OCI-LY7 (cell line): Measurements from ENCODE around the gene CCER1. TPM values are rescaled to one million over a fixed set of nuclear protein-coding genes. Genes with fewer than 3 reads are reported as not detected.
"Not testable (repeated sequence)": the region's sequence is repeated elsewhere in the genome, so short reads cannot be mapped to it uniquely, and the experiment has no call there.

Source experiments
- BruUV-seq: library from RNA; stranded (reverse); fragments of 400-500 nt; replicated peaks from 2 replicates; lab custom pipeline; 2021; lab: Mats Ljungman, UMichigan
- CTCF ChIA-PET: fragments of 300-600 bp; sonication (Branson Sonifier 250); formaldehyde crosslinking; loops from one replicate; lab custom pipeline; 2022; ENCODE audit warnings: antibody characterized with exemption; ENCODE audit not compliant: unreplicated experiment; lab: Charles Lee
- POLR2A ChIA-PET: fragments of 300-600 bp; sonication (Branson Sonifier 250); formaldehyde crosslinking; loops from one replicate; lab custom pipeline; 2022; ENCODE audit warnings: antibody characterized with exemption; lab: Charles Lee
- DNase-seq: peaks from one replicate; pipeline ENCODE4 v3.0.0-alpha.2; 2015; ENCODE audit warnings: low spot score
- H2AFZ ChIP-seq: fragments of 200-600 bp; sonication (generic), shearing (Covaris generic); 2 replicates; pipeline ENCODE4 v1.6.1; 2014; ENCODE audit warnings: mild to moderate bottlenecking, antibody characterized with exemption, low read length, moderate library complexity
- H3K27ac ChIP-seq: fragments of 200-600 bp; sonication (generic); 2 replicates; pipeline ENCODE4 v1.5.1; 2014; ENCODE audit warnings: mixed run types, low read depth, mild to moderate bottlenecking, moderate library complexity, low read length, inconsistent platforms; ENCODE audit not compliant: poor library complexity, severe bottlenecking
- H3K36me3 ChIP-seq: fragments of 200-600 bp; sonication (generic); 2 replicates; pipeline ENCODE4 v1.6.1; 2014; ENCODE audit warnings: mild to moderate bottlenecking, antibody characterized with exemption, low read length, moderate library complexity, mixed read lengths; ENCODE audit not compliant: insufficient read depth
- H3K4me1 ChIP-seq: fragments of 200-600 bp; sonication (generic); 2 replicates; pipeline ENCODE4 v1.5.1; 2014; ENCODE audit warnings: mild to moderate bottlenecking, low read length; ENCODE audit not compliant: insufficient read depth, poor library complexity, severe bottlenecking
- H3K4me2 ChIP-seq: fragments of 200-600 bp; sonication (generic); 2 replicates; pipeline ENCODE4 v1.6.1; 2014; ENCODE audit warnings: mild to moderate bottlenecking, low read length
- H3K4me3 ChIP-seq: fragments of 200-600 bp; sonication (generic); 2 replicates; pipeline ENCODE4 v1.5.1; 2014; ENCODE audit warnings: mild to moderate bottlenecking, low read depth, low read length; ENCODE audit not compliant: poor library complexity, severe bottlenecking
- H3K79me2 ChIP-seq: fragments of 200-600 bp; sonication (generic); 2 replicates; pipeline ENCODE4 v1.6.1; 2016; ENCODE audit warnings: low read depth, mild to moderate bottlenecking, low read length, moderate library complexity, mixed read lengths; ENCODE audit not compliant: insufficient read depth
- H3K9me2 ChIP-seq: fragments of 200-600 bp; sonication (generic); 2 replicates; pipeline ENCODE4 v1.6.1; 2016; ENCODE audit warnings: mild to moderate bottlenecking, low read length, mixed read lengths; ENCODE audit not compliant: insufficient read depth
- H3K9me3 ChIP-seq: fragments of 200-600 bp; sonication (generic); 2 replicates; pipeline ENCODE4 v1.6.1; 2014; ENCODE audit warnings: mild to moderate bottlenecking, mixed run types, low read length, mixed read lengths
- H4K20me1 ChIP-seq: fragments of 200-600 bp; sonication (generic); 2 replicates; pipeline ENCODE4 v1.6.1; 2014; ENCODE audit warnings: mild to moderate bottlenecking, antibody characterized with exemption, low read length, moderate library complexity, mixed read lengths; ENCODE audit not compliant: insufficient read depth
- EZH2phosphoT487 ChIP-seq: fragments of 200-600 bp; sonication (generic); IDR thresholded peaks from 2 replicates; pipeline ENCODE4 v1.6.1; 2018; ENCODE audit warnings: low read depth, borderline replicate concordance, mild to moderate bottlenecking, mixed run types, antibody characterized with exemption, low read length, moderate library complexity, mixed read lengths
- intact Hi-C: fragments of 100-400 bp; cut with micrococcal nuclease; formaldehyde crosslinking; loops from one replicate; pipeline ENCODE4 v1.10.0; 2022; ENCODE audit not compliant: unreplicated experiment
- total RNA-seq, 2 experiments: library from RNA; depleted of rRNA in 1 of 2; stranded (reverse); fragments of >200 nt in 1 of 2; shearing (Covaris generic) in 1 of 2; gene quantifications; 2 replicates each; pipeline ENCODE4 v1.2.3, GENCODE V29; 2014 to 2022
- TF ChIP-seq, protein P1 (sequence below): fragments of 200-600 bp; sonication (generic); conservative IDR thresholded peaks from 2 replicates; pipeline ENCODE4 v1.5.1; 2014; ENCODE audit warnings: mild to moderate bottlenecking, antibody characterized with exemption, low read length, moderate library complexity, mixed read lengths

The CCER1 gene
- total RNA-seq, 2 experiments from 2014 or later, result not detected

DNA sequence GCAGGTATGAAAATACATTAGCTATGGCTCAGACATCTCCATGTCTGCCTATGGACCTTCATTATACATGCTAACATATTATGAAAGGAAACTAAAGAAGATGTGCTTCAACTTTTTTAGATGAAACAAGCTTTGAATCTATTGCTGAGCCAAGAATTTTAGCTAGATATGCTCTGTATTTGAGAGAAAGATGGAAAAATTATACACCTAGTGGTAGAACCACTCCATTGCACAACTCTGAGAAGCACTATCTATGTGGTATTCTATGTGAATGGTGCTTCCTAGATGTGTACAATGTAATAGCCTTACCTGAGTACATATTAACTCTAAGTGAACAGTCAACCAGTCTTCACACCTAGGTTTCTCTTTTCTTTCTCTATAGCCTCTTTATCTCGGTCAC lies 32.5 kb upstream of the CCER1 start:
- ChIA-PET POLR2A (interaction anchor here (1.0 kb wide), 1 partner anchor 14 kb away, joined by 4 read pairs; no protein-coding TSS in a partner anchor), CTCF (no interaction called here)
- no peak overlapping the region for H3K27ac ChIP-seq
- no peaks in the 10 kb centered on the region for H3K79me2 ChIP-seq
- H3K9me3 ChIP-seq, result no peaks in the 10 kb centered on the region
- H3K4me1 ChIP-seq, result no peaks in the 10 kb centered on the region
- intact Hi-C loops, result no loop called here
- no TSS peak for BruUV-seq
- DNase-seq, result no peak
- TF ChIP-seq EZH2phosphoT487, result no peak
- TF ChIP-seq, protein P1, sequence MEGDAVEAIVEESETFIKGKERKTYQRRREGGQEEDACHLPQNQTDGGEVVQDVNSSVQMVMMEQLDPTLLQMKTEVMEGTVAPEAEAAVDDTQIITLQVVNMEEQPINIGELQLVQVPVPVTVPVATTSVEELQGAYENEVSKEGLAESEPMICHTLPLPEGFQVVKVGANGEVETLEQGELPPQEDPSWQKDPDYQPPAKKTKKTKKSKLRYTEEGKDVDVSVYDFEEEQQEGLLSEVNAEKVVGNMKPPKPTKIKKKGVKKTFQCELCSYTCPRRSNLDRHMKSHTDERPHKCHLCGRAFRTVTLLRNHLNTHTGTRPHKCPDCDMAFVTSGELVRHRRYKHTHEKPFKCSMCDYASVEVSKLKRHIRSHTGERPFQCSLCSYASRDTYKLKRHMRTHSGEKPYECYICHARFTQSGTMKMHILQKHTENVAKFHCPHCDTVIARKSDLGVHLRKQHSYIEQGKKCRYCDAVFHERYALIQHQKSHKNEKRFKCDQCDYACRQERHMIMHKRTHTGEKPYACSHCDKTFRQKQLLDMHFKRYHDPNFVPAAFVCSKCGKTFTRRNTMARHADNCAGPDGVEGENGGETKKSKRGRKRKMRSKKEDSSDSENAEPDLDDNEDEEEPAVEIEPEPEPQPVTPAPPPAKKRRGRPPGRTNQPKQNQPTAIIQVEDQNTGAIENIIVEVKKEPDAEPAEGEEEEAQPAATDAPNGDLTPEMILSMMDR, result peak; percentile 64
- no peak overlapping the region for H3K4me2 ChIP-seq
- no peaks in the 10 kb centered on the region for H4K20me1 ChIP-seq
- H3K4me3 ChIP-seq, result no peak overlapping the region
- H3K36me3 ChIP-seq, result no peaks in the 10 kb centered on the region
- H2AFZ ChIP-seq, result no peak overlapping the region
- no peaks in the 10 kb centered on the region for H3K9me2 ChIP-seq

DNA sequence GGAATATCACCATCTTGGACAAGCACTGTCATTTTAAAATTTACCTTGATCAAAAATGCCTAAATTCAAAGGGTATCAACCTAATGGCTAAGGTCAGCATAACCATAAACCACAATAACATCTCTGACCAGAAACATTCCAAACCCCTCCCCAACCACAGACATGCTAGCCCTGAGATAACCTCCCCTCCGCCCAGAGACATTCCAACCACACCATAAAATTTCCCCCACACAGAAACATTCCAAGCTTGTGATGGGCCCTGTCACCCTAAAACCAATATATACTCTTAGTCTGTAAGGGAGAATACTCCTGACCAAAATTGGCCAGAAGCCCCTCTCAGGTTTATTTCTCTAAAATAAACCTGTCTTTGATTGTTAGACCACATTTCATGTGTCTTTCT lies 32.1 kb upstream of the CCER1 start:
- BruUV-seq, result no TSS peak
- intact Hi-C loops, result no loop called here
- Histone ChIP-seq H3K4me3 (no peak overlapping the region), H3K4me2 (no peak overlapping the region), H4K20me1 (no peaks in the 10 kb centered on the region), H3K4me1 (no peaks in the 10 kb centered on the region), H3K9me2 (no peaks in the 10 kb centered on the region), H3K9me3 (no peaks in the 10 kb centered on the region), H3K79me2 (no peaks in the 10 kb centered on the region), H3K36me3 (no peaks in the 10 kb centered on the region), H2AFZ (no peak overlapping the region), H3K27ac (no peak overlapping the region)
- ChIA-PET CTCF (no interaction called here), POLR2A (interaction anchor here (0.5 to 1.0 kb wide), 2 partner anchors 15 to 806 kb away, joined by 3 to 4 read pairs; no protein-coding TSS in a partner anchor)
- no peak for DNase-seq
- TF ChIP-seq, protein P1, result no peak
- no peak for TF ChIP-seq EZH2phosphoT487

DNA sequence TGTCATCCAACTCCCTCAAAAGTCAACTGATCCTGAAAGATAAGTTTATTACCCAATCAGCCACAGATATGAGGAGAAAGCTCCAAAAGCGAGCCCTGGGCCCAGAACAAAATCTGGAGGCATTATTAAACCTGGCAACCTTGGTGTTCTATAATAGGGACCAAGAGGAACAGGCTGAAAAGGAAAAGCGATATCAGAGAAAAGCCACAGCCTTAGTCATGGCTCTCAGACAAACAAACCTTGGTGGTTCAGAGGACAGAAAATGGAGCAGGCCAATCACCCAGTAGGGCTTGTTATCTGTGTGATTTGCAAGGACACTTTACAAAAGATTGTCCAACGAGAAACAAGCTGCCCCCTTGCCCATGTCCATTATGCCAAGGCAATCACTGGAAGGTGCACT lies 30.4 kb upstream of the CCER1 start:
- DNase-seq, H2AFZ ChIP-seq, BruUV-seq, H3K4me2 ChIP-seq, H3K9me2 ChIP-seq, H3K4me1 ChIP-seq, CTCF ChIA-PET, H3K27ac ChIP-seq, intact Hi-C loops, H3K9me3 ChIP-seq, H4K20me1 ChIP-seq, H3K79me2 ChIP-seq, H3K36me3 ChIP-seq, POLR2A ChIA-PET, H3K4me3 ChIP-seq: not testable (repeated sequence)
